Measurements from ENCODE around the gene RRP1.
"Not testable (repeated sequence)": the region's sequence is repeated elsewhere in the genome, so short reads cannot be mapped to it uniquely, and the experiment has no call there.

Gene RRP1

GRCh38 chr21:43812957-43813655 lies 23.7 kb downstream of the RRP1 start:
- DNase-seq (ENCODE audit: low spot score in 2 of 2) (no peak), ATAC-seq (no peak)
- peaks cover 6% of the 10 kb centered on the region for H3K36me3 Mint-ChIP-seq
- H3K9me3 Mint-ChIP-seq: no peaks in the 10 kb centered on the region
- H3K4me1 Mint-ChIP-seq: peaks cover 21% of the 10 kb centered on the region
- no peak overlapping the region for H3K4me3 Mint-ChIP-seq
- no peak overlapping the region for H3K27ac Mint-ChIP-seq

- no peak for ATAC-seq
- Mint-ChIP-seq H3K36me3 (peaks cover 6% of the 10 kb centered on the region), H3K9me3 (peaks cover under 1% of the 10 kb centered on the region), H3K27ac (no peak overlapping the region), H3K4me1 (peaks cover 21% of the 10 kb centered on the region), H3K4me3 (no peak overlapping the region)
- no peak for DNase-seq (ENCODE audit: low spot score in 2 of 2)
Measured at GRCh38 chr21:43813656-43813980, 24.2 kb downstream of the RRP1 start.

GRCh38 chr21:43814215-43815106 lies 25.1 kb downstream of the RRP1 start:
- H3K4me3 Mint-ChIP-seq: no peak overlapping the region
- H3K4me1 Mint-ChIP-seq: peaks cover 21% of the 10 kb centered on the region
- no peak overlapping the region for H3K27ac Mint-ChIP-seq
- peaks cover 4% of the 10 kb centered on the region for H3K9me3 Mint-ChIP-seq
- no peak for ATAC-seq
- no peak for DNase-seq (ENCODE audit: low spot score in 2 of 2)
- peaks cover 6% of the 10 kb centered on the region for H3K36me3 Mint-ChIP-seq

- H3K27ac Mint-ChIP-seq: no peak overlapping the region
- no peak for DNase-seq (ENCODE audit: low spot score in 2 of 2)
Measured at GRCh38 chr21:43815107-43815613, 25.8 kb downstream of the RRP1 start.

GRCh38 chr21:43815991-43816390 lies 26.6 kb downstream of the RRP1 start:
- Mint-ChIP-seq H3K36me3 (peaks cover 6% of the 10 kb centered on the region), H3K9me3 (peaks cover 4% of the 10 kb centered on the region), H3K4me1 (peaks cover 15% of the 10 kb centered on the region), H3K27ac (peak overlapping the region; percentile 40), H3K4me3 (no peak overlapping the region)
- ATAC-seq: no peak
- no peak for DNase-seq (ENCODE audit: low spot score in 2 of 2)

More at GRCh38 chr21:43815107-43815613, 25.8 kb downstream of the RRP1 start:
- Mint-ChIP-seq H3K36me3 (peaks cover 6% of the 10 kb centered on the region), H3K4me3 (no peak overlapping the region), H3K9me3 (peaks cover 4% of the 10 kb centered on the region), H3K4me1 (peaks cover 21% of the 10 kb centered on the region)
- ATAC-seq: no peak

- DNase-seq (ENCODE audit: low spot score in 2 of 2) (no peak), ATAC-seq (no peak)
- H3K27ac Mint-ChIP-seq: peak overlapping the region; percentile 40
- H3K4me1 Mint-ChIP-seq: peaks cover 13% of the 10 kb centered on the region
- no peak overlapping the region for H3K4me3 Mint-ChIP-seq
- H3K9me3 Mint-ChIP-seq: peaks cover 4% of the 10 kb centered on the region
- H3K36me3 Mint-ChIP-seq: peaks cover 6% of the 10 kb centered on the region
Measured at GRCh38 chr21:43816611-43817071, 27.3 kb downstream of the RRP1 start.

- H3K4me3 Mint-ChIP-seq: no peak overlapping the region
- no peak overlapping the region for H3K27ac Mint-ChIP-seq
- DNase-seq (ENCODE audit: low spot score in 2 of 2): no peak
- H3K9me3 Mint-ChIP-seq: peaks cover 4% of the 10 kb centered on the region
- ATAC-seq: no peak
- peaks cover 11% of the 10 kb centered on the region for H3K4me1 Mint-ChIP-seq
- peaks cover 6% of the 10 kb centered on the region for H3K36me3 Mint-ChIP-seq
Measured at GRCh38 chr21:43817157-43818086, 28.0 kb downstream of the RRP1 start.

- peaks cover 4% of the 10 kb centered on the region for H3K9me3 Mint-ChIP-seq
- ATAC-seq (no peak), DNase-seq (ENCODE audit: low spot score in 2 of 2) (no peak)
- no peak overlapping the region for H3K4me3 Mint-ChIP-seq
- no peak overlapping the region for H3K27ac Mint-ChIP-seq
- peaks cover 8% of the 10 kb centered on the region for H3K4me1 Mint-ChIP-seq
- peaks cover 6% of the 10 kb centered on the region for H3K36me3 Mint-ChIP-seq
Measured at GRCh38 chr21:43818685-43819084, 29.3 kb downstream of the RRP1 start.

- Mint-ChIP-seq H3K9me3 (peaks cover 4% of the 10 kb centered on the region), H3K4me3 (no peak overlapping the region), H3K36me3 (peaks cover 3% of the 10 kb centered on the region), H3K27ac (no peak overlapping the region), H3K4me1 (peaks cover 3% of the 10 kb centered on the region)
- no peak for DNase-seq (ENCODE audit: low spot score in 2 of 2)
- ATAC-seq: no peak
Measured at GRCh38 chr21:43819511-43820405, 30.4 kb downstream of the RRP1 start.

GRCh38 chr21:43820466-43820865 lies 31.1 kb downstream of the RRP1 start:
- no peak for DNase-seq (ENCODE audit: low spot score in 2 of 2)
- Mint-ChIP-seq H3K36me3 (no peaks in the 10 kb centered on the region), H3K9me3 (peaks cover 4% of the 10 kb centered on the region), H3K4me1 (no peaks in the 10 kb centered on the region), H3K4me3 (no peak overlapping the region), H3K27ac (no peak overlapping the region)
- no peak for ATAC-seq

- not testable (repeated sequence) for H3K9me3 Mint-ChIP-seq; H3K36me3 Mint-ChIP-seq; ATAC-seq; H3K4me1 Mint-ChIP-seq; H3K27ac Mint-ChIP-seq; H3K4me3 Mint-ChIP-seq; DNase-seq (ENCODE audit: low spot score in 2 of 2)
Measured at GRCh38 chr21:43822166-43822565, 32.8 kb downstream of the RRP1 start.

- not testable (repeated sequence) for H3K4me3 Mint-ChIP-seq; H3K4me1 Mint-ChIP-seq; H3K36me3 Mint-ChIP-seq; H3K27ac Mint-ChIP-seq; H3K9me3 Mint-ChIP-seq; DNase-seq (ENCODE audit: low spot score in 2 of 2); ATAC-seq
Measured at GRCh38 chr21:43822741-43823140, 33.4 kb downstream of the RRP1 start.

GRCh38 chr21:43824333-43825241 lies 35.2 kb downstream of the RRP1 start:
- no peak overlapping the region for H3K4me3 Mint-ChIP-seq
- peak overlapping the region; percentile 17 for H3K27ac Mint-ChIP-seq
- ATAC-seq (no peak), DNase-seq (ENCODE audit: low spot score in 2 of 2) (no peak)
- H3K9me3 Mint-ChIP-seq: no peaks in the 10 kb centered on the region
- H3K4me1 Mint-ChIP-seq: no peaks in the 10 kb centered on the region
- H3K36me3 Mint-ChIP-seq: no peaks in the 10 kb centered on the region
